CD14-positive monocyte (primary cell): Measurements from ENCODE around the gene MTR. TPM values are rescaled to one million over a fixed set of nuclear protein-coding genes. Genes with fewer than 3 reads are reported as not detected.

ENCODE experiments used
- DNase-seq, 3 donors: peaks; one replicate each; pipeline ENCODE4 v3.0.0-alpha.2; 2011 to 2022
- H2AFZ ChIP-seq: 2 replicates; pipeline ENCODE4 v1.6.0; 2012; ENCODE audit warnings: mild to moderate bottlenecking, low read depth, low read length, inconsistent platforms; ENCODE audit not compliant: insufficient read depth, poor library complexity, severe bottlenecking
- H3K27ac ChIP-seq, 2 donors: 1 replicate in 1 of 2; 2 replicates in 1 of 2; pipeline ENCODE4 v1.5.1; 2012 to 2013; ENCODE audit warnings: low read length in 2 of 2, control low read depth in 1 of 2, inconsistent platforms in 1 of 2, low read depth in 1 of 2, mild to moderate bottlenecking in 1 of 2
- H3K27me3 ChIP-seq, 2 donors: one replicate each; pipeline versions ENCODE4 v1.6.0 to v1.6.1; 2011 to 2013; ENCODE audit warnings: low read length in 2 of 2; ENCODE audit not compliant: control insufficient read depth in 2 of 2, insufficient read depth in 2 of 2
- H3K36me3 ChIP-seq, 2 donors: replicated peaks in 1 of 2; 1 replicate in 1 of 2; 2 replicates in 1 of 2; pipeline versions ENCODE4 v1.5.1 to v1.6.1; 2012 to 2013; ENCODE audit warnings: low read length in 2 of 2, control low read depth in 1 of 2, inconsistent platforms in 1 of 2, mild to moderate bottlenecking in 1 of 2; ENCODE audit not compliant: insufficient read depth in 2 of 2, control insufficient read depth in 1 of 2
- H3K4me1 ChIP-seq, 2 donors: 1 replicate in 1 of 2; 2 replicates in 1 of 2; pipeline versions ENCODE4 v1.5.1 to v1.6.1; 2012 to 2013; ENCODE audit warnings: low read length in 2 of 2, control low read depth in 1 of 2, inconsistent platforms in 1 of 2, mild to moderate bottlenecking in 1 of 2, moderate library complexity in 1 of 2; ENCODE audit not compliant: insufficient read depth in 2 of 2, control insufficient read depth in 1 of 2
- H3K4me2 ChIP-seq: replicated peaks from 2 replicates; pipeline ENCODE3; 2012; ENCODE audit warnings: low read length, moderate library complexity, mild to moderate bottlenecking; ENCODE audit not compliant: poor library complexity, severe bottlenecking; ENCODE audit errors: extremely low read depth
- H3K4me3 ChIP-seq, 3 experiments: fragments of 200-600 bp in 1 of 3; sonication (generic) in 1 of 3; replicated peaks in 1 of 3; 1 replicate in 2 of 3; 2 replicates in 1 of 3; pipeline ENCODE4 v1.5.1; 2011 to 2013; ENCODE audit warnings: low read length in 3 of 3, mild to moderate bottlenecking in 3 of 3, control low read depth in 2 of 3, low read depth in 2 of 3, inconsistent platforms in 1 of 3, moderate library complexity in 1 of 3
- H3K79me2 ChIP-seq: 2 replicates; pipeline ENCODE4 v1.6.0; 2012; ENCODE audit warnings: mild to moderate bottlenecking, control low read depth, inconsistent platforms, low read length, moderate library complexity; ENCODE audit not compliant: insufficient read depth
- H3K9ac ChIP-seq: 2 replicates; pipeline ENCODE4 v1.6.0; 2017; ENCODE audit warnings: low read length, mild to moderate bottlenecking; ENCODE audit not compliant: insufficient read depth, poor library complexity, severe bottlenecking
- H3K9me3 ChIP-seq, 2 donors: replicated peaks in 1 of 2; 1 replicate in 1 of 2; 2 replicates in 1 of 2; pipeline versions ENCODE4 v1.5.1 to v1.6.1; 2012 to 2013; ENCODE audit warnings: low read length in 2 of 2, control low read depth in 1 of 2; ENCODE audit not compliant: control insufficient read depth in 1 of 2, insufficient read depth in 1 of 2
- H4K20me1 ChIP-seq: 2 replicates; pipeline ENCODE4 v1.6.0; 2012; ENCODE audit warnings: mild to moderate bottlenecking, low read length, control low read depth, moderate library complexity; ENCODE audit not compliant: insufficient read depth
- H3K27ac Mint-ChIP-seq, 7 donors: one replicate each; pipeline ENCODE4 v1.8.0; 2020; ENCODE audit warnings: mild to moderate bottlenecking in 7 of 7, mixed read lengths in 7 of 7, moderate library complexity in 6 of 7, inconsistent platforms in 2 of 7
- H3K27me3 Mint-ChIP-seq, 3 donors: one replicate each; pipeline ENCODE4 v1.8.0; 2021 to 2022; ENCODE audit warnings: low read depth in 3 of 3, mild to moderate bottlenecking in 3 of 3, mixed read lengths in 3 of 3, moderate library complexity in 3 of 3, inconsistent platforms in 1 of 3
- H3K36me3 Mint-ChIP-seq, 2 donors: one replicate each; pipeline ENCODE4 v1.8.0; 2020; ENCODE audit warnings: mixed read lengths in 2 of 2, inconsistent platforms in 1 of 2, mild to moderate bottlenecking in 1 of 2
- H3K4me1 Mint-ChIP-seq: one replicate; pipeline ENCODE4 v1.8.0; 2020; ENCODE audit warnings: mild to moderate bottlenecking, mixed read lengths
- H3K4me3 Mint-ChIP-seq, 2 donors: one replicate each; pipeline ENCODE4 v1.8.0; 2020; ENCODE audit warnings: mild to moderate bottlenecking in 2 of 2, mixed read lengths in 2 of 2, moderate library complexity in 1 of 2
- H3K9me3 Mint-ChIP-seq, 7 donors: one replicate each; pipeline ENCODE4 v1.8.0; 2020 to 2022; ENCODE audit warnings: mixed read lengths in 7 of 7, mild to moderate bottlenecking in 6 of 7, moderate library complexity in 6 of 7, inconsistent platforms in 2 of 7
- WGBS: methylation state at CpG from one replicate; pipeline ENCODE4 v1.1.5; 2013; ENCODE audit warnings: missing lambda C conversion rate; ENCODE audit not compliant: insufficient coverage; 5-methylcytosine and 5-hydroxymethylcytosine counted together
- intact Hi-C, 2 donors: fragments of 100-400 bp; cut with micrococcal nuclease; formaldehyde crosslinking; loops; one replicate each; pipeline versions ENCODE4 v1.15.0 to v1.15.1; 2023
- polyA plus RNA-seq, 3 donors: library from polyadenylated mRNA; depleted of rRNA in 1 of 3; unstranded in 2 of 3; stranded (reverse) in 1 of 3; fragments of 300-500 nt in 2 of 3; fragments of >200 nt in 1 of 3; fragmentation: Illumina TruSeq in 2 of 3; gene quantifications; 1 replicate in 2 of 3; 2 replicates in 1 of 3; pipeline ENCODE4 v1.2.3, GENCODE V29; 2012 to 2021
- TF ChIP-seq, protein P1 (sequence below): fragments of 200-600 bp; IDR thresholded peaks from one replicate; pipeline ENCODE4 v1.8.0; 2022; ENCODE audit warnings: antibody characterized with exemption, mild to moderate bottlenecking

The MTR gene
- polyA plus RNA-seq, 3 donors: 3.4 to 5.4 (median 4.7) TPM

- peaks cover 6% of the 10 kb centered on the region for H3K4me1 Mint-ChIP-seq
- TF ChIP-seq, protein P1, sequence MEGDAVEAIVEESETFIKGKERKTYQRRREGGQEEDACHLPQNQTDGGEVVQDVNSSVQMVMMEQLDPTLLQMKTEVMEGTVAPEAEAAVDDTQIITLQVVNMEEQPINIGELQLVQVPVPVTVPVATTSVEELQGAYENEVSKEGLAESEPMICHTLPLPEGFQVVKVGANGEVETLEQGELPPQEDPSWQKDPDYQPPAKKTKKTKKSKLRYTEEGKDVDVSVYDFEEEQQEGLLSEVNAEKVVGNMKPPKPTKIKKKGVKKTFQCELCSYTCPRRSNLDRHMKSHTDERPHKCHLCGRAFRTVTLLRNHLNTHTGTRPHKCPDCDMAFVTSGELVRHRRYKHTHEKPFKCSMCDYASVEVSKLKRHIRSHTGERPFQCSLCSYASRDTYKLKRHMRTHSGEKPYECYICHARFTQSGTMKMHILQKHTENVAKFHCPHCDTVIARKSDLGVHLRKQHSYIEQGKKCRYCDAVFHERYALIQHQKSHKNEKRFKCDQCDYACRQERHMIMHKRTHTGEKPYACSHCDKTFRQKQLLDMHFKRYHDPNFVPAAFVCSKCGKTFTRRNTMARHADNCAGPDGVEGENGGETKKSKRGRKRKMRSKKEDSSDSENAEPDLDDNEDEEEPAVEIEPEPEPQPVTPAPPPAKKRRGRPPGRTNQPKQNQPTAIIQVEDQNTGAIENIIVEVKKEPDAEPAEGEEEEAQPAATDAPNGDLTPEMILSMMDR: no peak
- H3K27me3 Mint-ChIP-seq: peaks cover 0 to 1% (median 0%) of the 10 kb centered on the region in 3 donors
- H3K27me3 ChIP-seq: no peaks in the 10 kb centered on the region
- no CpG with 5 or more reads among the region's 1 CpG for WGBS
- no peak overlapping the region for H3K4me2 ChIP-seq
- no peaks in the 10 kb centered on the region for H4K20me1 ChIP-seq
- no peak overlapping the region for H3K4me3 ChIP-seq
- H3K36me3 Mint-ChIP-seq: peaks cover 72 to 74% of the 10 kb centered on the region in 2 donors
- no peak overlapping the region for H2AFZ ChIP-seq
- no peak overlapping the region for H3K27ac Mint-ChIP-seq
- no peak overlapping the region for H3K9ac ChIP-seq
- no peak for DNase-seq
- H3K36me3 ChIP-seq: peaks cover 41 to 81% of the 10 kb centered on the region in 2 donors
- H3K27ac ChIP-seq: no peak overlapping the region
- H3K4me1 ChIP-seq: peaks cover 0 to 4% of the 10 kb centered on the region in 2 donors
- H3K9me3 Mint-ChIP-seq: no peaks in the 10 kb centered on the region
- intact Hi-C loops: loop anchor here in 1 of 2 donors (10.0 kb wide), 1 partner anchor 756 kb away; no protein-coding TSS in a partner anchor
- H3K9me3 ChIP-seq: no peaks in the 10 kb centered on the region
- H3K79me2 ChIP-seq: no peaks in the 10 kb centered on the region
- H3K4me3 Mint-ChIP-seq: no peak overlapping the region
These were observed 65.6 kb downstream of the MTR start for GRCh38 chr1:236860674-236861073.

- peaks cover 37 to 75% of the 10 kb centered on the region in 2 donors for H3K36me3 ChIP-seq
- WGBS: no CpG with 5 or more reads among the region's 2 CpGs
These were observed 66.6 kb downstream of the MTR start for GRCh38 chr1:236861560-236862218.

More at GRCh38 chr1:236861560-236862218, 66.6 kb downstream of the MTR start:
- Histone ChIP-seq H3K27me3 (no peaks in the 10 kb centered on the region), H3K9ac (no peak overlapping the region), H4K20me1 (no peaks in the 10 kb centered on the region), H2AFZ (no peak overlapping the region), H3K79me2 (no peaks in the 10 kb centered on the region), H3K4me1 (peaks cover 6 to 8% of the 10 kb centered on the region in 2 donors), H3K4me2 (no peak overlapping the region), H3K4me3 (no peak overlapping the region), H3K27ac (no peak overlapping the region), H3K9me3 (no peaks in the 10 kb centered on the region)
- intact Hi-C loops: loop anchor here in 1 of 2 donors (10.0 kb wide), 1 partner anchor 757 kb away; no protein-coding TSS in a partner anchor
- peaks cover 69 to 71% of the 10 kb centered on the region in 2 donors for H3K36me3 Mint-ChIP-seq
- no peak overlapping the region for H3K4me3 Mint-ChIP-seq
- TF ChIP-seq, protein P1: no peak
- H3K9me3 Mint-ChIP-seq: no peaks in the 10 kb centered on the region
- H3K27ac Mint-ChIP-seq: no peak overlapping the region
- peaks cover 0 to 1% (median 0%) of the 10 kb centered on the region in 3 donors for H3K27me3 Mint-ChIP-seq
- peaks cover 9% of the 10 kb centered on the region for H3K4me1 Mint-ChIP-seq
- DNase-seq: no peak
